ENCODE data around the gene COL27A1.

DNA sequence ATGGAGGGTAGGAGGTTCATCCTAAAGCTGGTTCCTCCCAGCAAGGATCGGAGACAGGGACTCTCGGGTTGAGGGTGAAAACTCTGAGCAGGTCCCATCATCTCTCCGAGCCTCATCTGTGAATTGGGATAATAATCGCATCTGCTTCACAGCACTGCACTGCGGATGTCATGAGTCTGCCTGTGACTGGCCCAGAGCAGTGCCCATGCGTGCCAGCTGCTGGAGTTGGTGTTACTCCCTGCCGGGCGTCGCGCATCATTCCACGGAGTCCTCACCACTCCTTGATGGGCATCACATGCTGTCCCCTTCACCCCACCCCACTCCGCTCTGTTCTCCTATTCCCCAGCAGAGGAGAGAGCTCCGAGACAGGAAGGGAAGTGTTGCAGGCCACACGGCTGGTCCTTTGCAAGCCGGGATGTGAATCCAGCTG lies 132.4 kb downstream of the COL27A1 start:
- TF ChIP-seq, protein P1, sequence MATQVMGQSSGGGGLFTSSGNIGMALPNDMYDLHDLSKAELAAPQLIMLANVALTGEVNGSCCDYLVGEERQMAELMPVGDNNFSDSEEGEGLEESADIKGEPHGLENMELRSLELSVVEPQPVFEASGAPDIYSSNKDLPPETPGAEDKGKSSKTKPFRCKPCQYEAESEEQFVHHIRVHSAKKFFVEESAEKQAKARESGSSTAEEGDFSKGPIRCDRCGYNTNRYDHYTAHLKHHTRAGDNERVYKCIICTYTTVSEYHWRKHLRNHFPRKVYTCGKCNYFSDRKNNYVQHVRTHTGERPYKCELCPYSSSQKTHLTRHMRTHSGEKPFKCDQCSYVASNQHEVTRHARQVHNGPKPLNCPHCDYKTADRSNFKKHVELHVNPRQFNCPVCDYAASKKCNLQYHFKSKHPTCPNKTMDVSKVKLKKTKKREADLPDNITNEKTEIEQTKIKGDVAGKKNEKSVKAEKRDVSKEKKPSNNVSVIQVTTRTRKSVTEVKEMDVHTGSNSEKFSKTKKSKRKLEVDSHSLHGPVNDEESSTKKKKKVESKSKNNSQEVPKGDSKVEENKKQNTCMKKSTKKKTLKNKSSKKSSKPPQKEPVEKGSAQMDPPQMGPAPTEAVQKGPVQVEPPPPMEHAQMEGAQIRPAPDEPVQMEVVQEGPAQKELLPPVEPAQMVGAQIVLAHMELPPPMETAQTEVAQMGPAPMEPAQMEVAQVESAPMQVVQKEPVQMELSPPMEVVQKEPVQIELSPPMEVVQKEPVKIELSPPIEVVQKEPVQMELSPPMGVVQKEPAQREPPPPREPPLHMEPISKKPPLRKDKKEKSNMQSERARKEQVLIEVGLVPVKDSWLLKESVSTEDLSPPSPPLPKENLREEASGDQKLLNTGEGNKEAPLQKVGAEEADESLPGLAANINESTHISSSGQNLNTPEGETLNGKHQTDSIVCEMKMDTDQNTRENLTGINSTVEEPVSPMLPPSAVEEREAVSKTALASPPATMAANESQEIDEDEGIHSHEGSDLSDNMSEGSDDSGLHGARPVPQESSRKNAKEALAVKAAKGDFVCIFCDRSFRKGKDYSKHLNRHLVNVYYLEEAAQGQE (tag by site-specific recombination; IDR thresholded peaks at IDR 0.05) = no peak
- TF ChIP-seq, protein P2, sequence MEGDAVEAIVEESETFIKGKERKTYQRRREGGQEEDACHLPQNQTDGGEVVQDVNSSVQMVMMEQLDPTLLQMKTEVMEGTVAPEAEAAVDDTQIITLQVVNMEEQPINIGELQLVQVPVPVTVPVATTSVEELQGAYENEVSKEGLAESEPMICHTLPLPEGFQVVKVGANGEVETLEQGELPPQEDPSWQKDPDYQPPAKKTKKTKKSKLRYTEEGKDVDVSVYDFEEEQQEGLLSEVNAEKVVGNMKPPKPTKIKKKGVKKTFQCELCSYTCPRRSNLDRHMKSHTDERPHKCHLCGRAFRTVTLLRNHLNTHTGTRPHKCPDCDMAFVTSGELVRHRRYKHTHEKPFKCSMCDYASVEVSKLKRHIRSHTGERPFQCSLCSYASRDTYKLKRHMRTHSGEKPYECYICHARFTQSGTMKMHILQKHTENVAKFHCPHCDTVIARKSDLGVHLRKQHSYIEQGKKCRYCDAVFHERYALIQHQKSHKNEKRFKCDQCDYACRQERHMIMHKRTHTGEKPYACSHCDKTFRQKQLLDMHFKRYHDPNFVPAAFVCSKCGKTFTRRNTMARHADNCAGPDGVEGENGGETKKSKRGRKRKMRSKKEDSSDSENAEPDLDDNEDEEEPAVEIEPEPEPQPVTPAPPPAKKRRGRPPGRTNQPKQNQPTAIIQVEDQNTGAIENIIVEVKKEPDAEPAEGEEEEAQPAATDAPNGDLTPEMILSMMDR (tag by site-specific recombination; IDR thresholded peaks at IDR 0.05) = no peak
- no peak for TF ChIP-seq ZNF549 (tag by site-specific recombination; IDR thresholded peaks at IDR 0.05)
- TF ChIP-seq ZFP41 (tag by site-specific recombination; IDR thresholded peaks at IDR 0.05; ENCODE audit: borderline replicate concordance) = no peak
- TF ChIP-seq KLF16 (tag by site-specific recombination; IDR thresholded peaks at IDR 0.05) = no peak
- TF ChIP-seq, protein P3, sequence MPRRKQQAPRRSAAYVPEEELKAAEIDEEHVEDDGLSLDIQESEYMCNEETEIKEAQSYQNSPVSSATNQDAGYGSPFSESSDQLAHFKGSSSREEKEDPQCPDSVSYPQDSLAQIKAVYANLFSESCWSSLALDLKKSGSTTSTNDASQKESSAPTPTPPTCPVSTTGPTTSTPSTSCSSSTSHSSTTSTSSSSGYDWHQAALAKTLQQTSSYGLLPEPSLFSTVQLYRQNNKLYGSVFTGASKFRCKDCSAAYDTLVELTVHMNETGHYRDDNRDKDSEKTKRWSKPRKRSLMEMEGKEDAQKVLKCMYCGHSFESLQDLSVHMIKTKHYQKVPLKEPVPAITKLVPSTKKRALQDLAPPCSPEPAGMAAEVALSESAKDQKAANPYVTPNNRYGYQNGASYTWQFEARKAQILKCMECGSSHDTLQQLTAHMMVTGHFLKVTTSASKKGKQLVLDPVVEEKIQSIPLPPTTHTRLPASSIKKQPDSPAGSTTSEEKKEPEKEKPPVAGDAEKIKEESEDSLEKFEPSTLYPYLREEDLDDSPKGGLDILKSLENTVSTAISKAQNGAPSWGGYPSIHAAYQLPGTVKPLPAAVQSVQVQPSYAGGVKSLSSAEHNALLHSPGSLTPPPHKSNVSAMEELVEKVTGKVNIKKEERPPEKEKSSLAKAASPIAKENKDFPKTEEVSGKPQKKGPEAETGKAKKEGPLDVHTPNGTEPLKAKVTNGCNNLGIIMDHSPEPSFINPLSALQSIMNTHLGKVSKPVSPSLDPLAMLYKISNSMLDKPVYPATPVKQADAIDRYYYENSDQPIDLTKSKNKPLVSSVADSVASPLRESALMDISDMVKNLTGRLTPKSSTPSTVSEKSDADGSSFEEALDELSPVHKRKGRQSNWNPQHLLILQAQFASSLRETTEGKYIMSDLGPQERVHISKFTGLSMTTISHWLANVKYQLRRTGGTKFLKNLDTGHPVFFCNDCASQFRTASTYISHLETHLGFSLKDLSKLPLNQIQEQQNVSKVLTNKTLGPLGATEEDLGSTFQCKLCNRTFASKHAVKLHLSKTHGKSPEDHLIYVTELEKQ (tag by site-specific recombination; IDR thresholded peaks at IDR 0.05; ENCODE audit: borderline replicate concordance) = no peak
- TF ChIP-seq, protein P4, sequence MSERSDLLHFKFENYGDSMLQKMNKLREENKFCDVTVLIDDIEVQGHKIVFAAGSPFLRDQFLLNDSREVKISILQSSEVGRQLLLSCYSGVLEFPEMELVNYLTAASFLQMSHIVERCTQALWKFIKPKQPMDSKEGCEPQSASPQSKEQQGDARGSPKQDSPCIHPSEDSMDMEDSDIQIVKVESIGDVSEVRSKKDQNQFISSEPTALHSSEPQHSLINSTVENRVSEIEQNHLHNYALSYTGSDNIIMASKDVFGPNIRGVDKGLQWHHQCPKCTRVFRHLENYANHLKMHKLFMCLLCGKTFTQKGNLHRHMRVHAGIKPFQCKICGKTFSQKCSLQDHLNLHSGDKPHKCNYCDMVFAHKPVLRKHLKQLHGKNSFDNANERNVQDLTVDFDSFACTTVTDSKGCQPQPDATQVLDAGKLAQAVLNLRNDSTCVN (tag by site-specific recombination; optimal IDR thresholded peaks at IDR 0.05) = no peak
- no peak for TF ChIP-seq ZNF670 (tag by site-specific recombination; IDR thresholded peaks at IDR 0.05; ENCODE audit: low read depth)
- TF ChIP-seq, protein P5, sequence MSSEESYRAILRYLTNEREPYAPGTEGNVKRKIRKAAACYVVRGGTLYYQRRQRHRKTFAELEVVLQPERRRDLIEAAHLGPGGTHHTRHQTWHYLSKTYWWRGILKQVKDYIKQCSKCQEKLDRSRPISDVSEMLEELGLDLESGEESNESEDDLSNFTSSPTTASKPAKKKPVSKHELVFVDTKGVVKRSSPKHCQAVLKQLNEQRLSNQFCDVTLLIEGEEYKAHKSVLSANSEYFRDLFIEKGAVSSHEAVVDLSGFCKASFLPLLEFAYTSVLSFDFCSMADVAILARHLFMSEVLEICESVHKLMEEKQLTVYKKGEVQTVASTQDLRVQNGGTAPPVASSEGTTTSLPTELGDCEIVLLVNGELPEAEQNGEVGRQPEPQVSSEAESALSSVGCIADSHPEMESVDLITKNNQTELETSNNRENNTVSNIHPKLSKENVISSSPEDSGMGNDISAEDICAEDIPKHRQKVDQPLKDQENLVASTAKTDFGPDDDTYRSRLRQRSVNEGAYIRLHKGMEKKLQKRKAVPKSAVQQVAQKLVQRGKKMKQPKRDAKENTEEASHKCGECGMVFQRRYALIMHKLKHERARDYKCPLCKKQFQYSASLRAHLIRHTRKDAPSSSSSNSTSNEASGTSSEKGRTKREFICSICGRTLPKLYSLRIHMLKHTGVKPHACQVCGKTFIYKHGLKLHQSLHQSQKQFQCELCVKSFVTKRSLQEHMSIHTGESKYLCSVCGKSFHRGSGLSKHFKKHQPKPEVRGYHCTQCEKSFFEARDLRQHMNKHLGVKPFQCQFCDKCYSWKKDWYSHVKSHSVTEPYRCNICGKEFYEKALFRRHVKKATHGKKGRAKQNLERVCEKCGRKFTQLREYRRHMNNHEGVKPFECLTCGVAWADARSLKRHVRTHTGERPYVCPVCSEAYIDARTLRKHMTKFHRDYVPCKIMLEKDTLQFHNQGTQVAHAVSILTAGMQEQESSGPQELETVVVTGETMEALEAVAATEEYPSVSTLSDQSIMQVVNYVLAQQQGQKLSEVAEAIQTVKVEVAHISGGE (tag by site-specific recombination; conservative IDR thresholded peaks at IDR 0.05; ENCODE audit: low read depth) = no peak
- TF ChIP-seq ZBTB7A (tag by site-specific recombination; IDR thresholded peaks at IDR 0.05; ENCODE audit: low read depth) = no peak
- TF ChIP-seq KLF1 (tag by site-specific recombination; IDR thresholded peaks at IDR 0.05) = no peak
- TF ChIP-seq YY1 (tag by site-specific recombination; IDR thresholded peaks at IDR 0.05) = no peak
- TF ChIP-seq ZNF174 (tag by site-specific recombination; IDR thresholded peaks at IDR 0.05) = no peak

All from HEK293 (cell line).